HG02588 (cell line): ENCODE results near the gene ANXA5.

ENCODE experiments used
- ATAC-seq: cut with Tn5 transposase; IDR thresholded peaks from one replicate; pipeline ENCODE4 v1.9.1; 2021; ENCODE audit warnings: mild to moderate bottlenecking, moderate library complexity; ENCODE audit not compliant: unreplicated experiment

ANXA5 gene

GRCh38 chr4:121650741-121651140 is 46.0 kb downstream of the ANXA5 start:
- ATAC-seq: no peak

- no peak for ATAC-seq
These were observed 48.3 kb downstream of the ANXA5 start for GRCh38 chr4:121648516-121648915.

- ATAC-seq: no peak
These were observed 53.7 kb downstream of the ANXA5 start for GRCh38 chr4:121642876-121643585.

- ATAC-seq: no peak
These were observed 54.5 kb downstream of the ANXA5 start for GRCh38 chr4:121642292-121642691.

GRCh38 chr4:121633653-121634052 is 63.1 kb downstream of the ANXA5 start:
- no peak for ATAC-seq

DNA sequence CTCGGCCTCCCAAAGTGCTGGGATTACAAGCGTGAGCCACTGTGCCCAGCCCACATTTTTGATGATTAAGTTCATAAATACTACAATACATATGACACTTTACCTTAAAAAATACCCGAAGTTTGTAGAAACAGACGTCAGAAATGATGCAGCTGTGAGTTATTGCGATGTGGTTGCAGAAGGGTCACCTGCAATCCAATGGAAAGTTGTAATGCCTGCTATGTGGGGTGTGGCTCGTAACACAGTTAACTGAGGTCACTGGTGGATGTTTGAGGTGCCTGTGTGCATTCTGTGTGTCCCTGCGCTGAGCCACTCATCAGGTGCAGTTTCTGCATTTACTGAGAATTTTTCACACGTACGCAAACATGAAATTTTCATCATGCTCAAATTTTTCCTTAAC is 64.1 kb downstream of the ANXA5 start:
- ATAC-seq: no peak
